Fibroblast of villous mesenchyme (primary cell): ENCODE results near the gene SFT2D3. TPM values are rescaled to one million over a fixed set of nuclear protein-coding genes. Genes with fewer than 3 reads are reported as not detected.

Experiments
- DNase-seq: peaks from one replicate; pipeline ENCODE4 v3.0.0-alpha.2; 2010; ENCODE audit warnings: low read depth
- H3K4me3 ChIP-seq: 2 replicates; pipeline ENCODE4 v1.5.1; 2011; ENCODE audit warnings: low read depth, mild to moderate bottlenecking, low read length
- CTCF ChIP-seq: IDR thresholded peaks from 2 replicates; pipeline ENCODE4 v1.5.1; 2012; ENCODE audit warnings: low read depth, mild to moderate bottlenecking, low read length; ENCODE audit not compliant: insufficient read depth
- total RNA-seq: library from RNA; depleted of rRNA; stranded (reverse); fragments of >200 nt; gene quantifications from 2 replicates; pipeline ENCODE4 v1.2.3, GENCODE V29; 2012

The SFT2D3 gene
- total RNA-seq, 1 donor = 4.7 TPM

GRCh38 chr2:127707890-127708648 is 6.8 kb downstream of the SFT2D3 start:
- TF ChIP-seq CTCF = no peak
- H3K4me3 ChIP-seq = no peak overlapping the region
- no peak for DNase-seq

GRCh38 chr2:127709336-127709735 is 8.0 kb downstream of the SFT2D3 start:
- H3K4me3 ChIP-seq = no peak overlapping the region
- DNase-seq = no peak
- no peak for TF ChIP-seq CTCF

- TF ChIP-seq CTCF = no peak
- no peak for DNase-seq
- H3K4me3 ChIP-seq = no peak overlapping the region
These were observed 11.7 kb downstream of the SFT2D3 start for GRCh38 chr2:127712999-127713398.

- H3K4me3 ChIP-seq = no peak overlapping the region
- no peak for DNase-seq
- TF ChIP-seq CTCF = no peak
These were observed 12.3 kb downstream of the SFT2D3 start for GRCh38 chr2:127713562-127713961.

GRCh38 chr2:127715778-127716449 is 14.6 kb downstream of the SFT2D3 start:
- DNase-seq = no peak
- TF ChIP-seq CTCF = no peak
- H3K4me3 ChIP-seq = no peak overlapping the region

- TF ChIP-seq CTCF = no peak
- no peak for DNase-seq
- H3K4me3 ChIP-seq = no peak overlapping the region
These were observed 17.0 kb downstream of the SFT2D3 start for GRCh38 chr2:127718271-127718670.
